Measurements from ENCODE around the gene KIF18B. TPM values are rescaled to one million over a fixed set of nuclear protein-coding genes. Genes with fewer than 3 reads are reported as not detected.

KIF18B gene
- total and polyA plus RNA-seq, 10 of the 15 experiments (the other 5 are each of a cell fraction or from before 2014, with no cell fraction given), result 2.8 to 46.2 (median 20.5) TPM

- ChIA-PET CTCF (interaction anchor here (0.6 to 2.5 kb wide), 21 partner anchors 9 to 355 kb away, joined by 3 to 21 read pairs (median 3); partner anchors contain the start of genes ACBD4 and EFTUD2), SMC1A (ENCODE audit: uncharacterized antibody, unreplicated experiment) (interaction anchor here (0.7 to 1.6 kb wide), 6 partner anchors 19 to 346 kb away, joined by 3 to 4 read pairs (median 3); no protein-coding TSS in a partner anchor), RAD21 (ENCODE audit: unreplicated experiment) (interaction anchor here (0.9 to 1.4 kb wide), 3 partner anchors 14 to 103 kb away, joined by 3 to 5 read pairs (median 4); no protein-coding TSS in a partner anchor), POLR2A (no interaction called here)
- Histone ChIP-seq H3K79me2 (ENCODE audit: control insufficient read depth, insufficient read depth, low read length) (no peaks in the 10 kb centered on the region), H3K4me2 (ENCODE audit: control insufficient read depth, insufficient read depth) (no peak overlapping the region), H3K4me3 (no peak overlapping the region), H2AFZ (ENCODE audit: control insufficient read depth, low read depth, low read length) (no peak overlapping the region), H3K27ac (ENCODE audit: control insufficient read depth, insufficient read depth) (no peak overlapping the region), H3K4me1 (ENCODE audit: control insufficient read depth, insufficient read depth, low read length) (no peaks in the 10 kb centered on the region), H3K36me3 (ENCODE audit: control insufficient read depth in 2 of 2, insufficient read depth in 2 of 2, low read length in 1 of 2) (peaks cover 16 to 39% of the 10 kb centered on the region in 2 experiments), H3K9me3 (replicated peaks; ENCODE audit: control insufficient read depth, insufficient read depth, low read length) (no peaks in the 10 kb centered on the region), H4K20me1 (ENCODE audit: control insufficient read depth, insufficient read depth) (no peaks in the 10 kb centered on the region; the same call in 1 of the 2 replicates), H3K9ac (ENCODE audit: control insufficient read depth, insufficient read depth, low read length) (no peak overlapping the region), H3K27me3 (replicated peaks in 1 of 2; ENCODE audit: control insufficient read depth in 2 of 2, insufficient read depth in 2 of 2, low read length in 1 of 2) (no peaks in the 10 kb centered on the region)
- TF ChIP-seq SMC3 (IDR thresholded peaks at IDR 0.05; ENCODE audit: borderline replicate concordance, low read length) (peak; percentile 34; the same call in 1 of the 2 replicates), MXI1 (IDR thresholded peaks at IDR 0.05; ENCODE audit: low read depth, low read length) (no peak), CTCF (IDR thresholded peaks at IDR 0.05 in 2 of 3, conservative IDR thresholded peaks at IDR 0.05 in 1 of 3; ENCODE audit: control insufficient read depth in 2 of 3, extremely low read depth in 1 of 3, insufficient read depth in 1 of 3, low read depth in 3 of 3, low read length in 3 of 3) (peak; percentile 43 to 58 (median 45); a peak in 5 of 6 replicates), SIX5 (IDR thresholded peaks at IDR 0.05; ENCODE audit: low read depth, low read length, severe bottlenecking) (no peak), ZBTB11 (CRISPR knock-in tag; IDR thresholded peaks at IDR 0.05) (no peak), EGR1 (IDR thresholded peaks at IDR 0.05; ENCODE audit: borderline replicate concordance in 1 of 2, low read depth in 2 of 2, low read length in 2 of 2) (no peak), RAD21 (IDR thresholded peaks at IDR 0.05; ENCODE audit: insufficient read depth, low read depth, low read length) (peak; percentile 34), RAD51 (IDR thresholded peaks at IDR 0.05) (no peak), POLR2AphosphoS5 (IDR thresholded peaks at IDR 0.05; ENCODE audit: low read length) (no peak), MAX (IDR thresholded peaks at IDR 0.05; ENCODE audit: low read depth, low read length) (no peak), CBX5 (IDR thresholded peaks at IDR 0.05; ENCODE audit: low read depth) (no peak), ASH2L (IDR thresholded peaks at IDR 0.05; ENCODE audit: borderline replicate concordance, low read depth) (no peak), NR2C1 (IDR thresholded peaks at IDR 0.05) (no peak)
- TF ChIP-seq, protein P1, sequence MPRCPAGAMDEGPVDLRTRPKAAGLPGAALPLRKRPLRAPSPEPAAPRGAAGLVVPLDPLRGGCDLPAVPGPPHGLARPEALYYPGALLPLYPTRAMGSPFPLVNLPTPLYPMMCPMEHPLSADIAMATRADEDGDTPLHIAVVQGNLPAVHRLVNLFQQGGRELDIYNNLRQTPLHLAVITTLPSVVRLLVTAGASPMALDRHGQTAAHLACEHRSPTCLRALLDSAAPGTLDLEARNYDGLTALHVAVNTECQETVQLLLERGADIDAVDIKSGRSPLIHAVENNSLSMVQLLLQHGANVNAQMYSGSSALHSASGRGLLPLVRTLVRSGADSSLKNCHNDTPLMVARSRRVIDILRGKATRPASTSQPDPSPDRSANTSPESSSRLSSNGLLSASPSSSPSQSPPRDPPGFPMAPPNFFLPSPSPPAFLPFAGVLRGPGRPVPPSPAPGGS (IDR thresholded peaks at IDR 0.05; ENCODE audit: borderline replicate concordance, insufficient read depth, low read depth, low read length, poor library complexity, severe bottlenecking), result no peak
- no peak for FAIRE-seq
- ATAC-seq, result 0 out of 3 replicates have a peak, but pooled peaks have one; percentile 18
- no TSS peak for BruUV-seq (replicated peaks)
- WGBS (ENCODE audit: insufficient coverage, insufficient replicate concordance, low lambda C conversion rate, missing lambda C conversion rate), result 48% methylated on average over 6 of the region's 6 CpGs
- no peak for DNase-seq (ENCODE audit: low read depth, low spot score)
- in situ Hi-C loops (cut with MboI) (no loop called here), intact Hi-C loops (cut with micrococcal nuclease; ENCODE audit: unreplicated experiment) (no loop called here)
Measured at GRCh38 chr17:44878627-44879221, 68.8 kb downstream of the KIF18B start.

All from GM12878 (cell line).